OCI-LY1 (cell line): ENCODE results near the gene ADD2.

Experiments used
- EZH2 ChIP-seq: fragments of 200-600 bp; sonication (generic), shearing (Covaris generic); IDR thresholded peaks from 2 replicates; pipeline ENCODE4 v1.8.0; 2017; ENCODE audit warnings: borderline replicate concordance, mixed run types, mild to moderate bottlenecking, antibody characterized with exemption, low read length, moderate library complexity, mixed read lengths
- TF ChIP-seq, protein P1 (sequence below): fragments of 200-600 bp; sonication (generic), shearing (Covaris generic); IDR thresholded peaks from 2 replicates; pipeline ENCODE4 v1.5.1; 2017; ENCODE audit warnings: mild to moderate bottlenecking, antibody characterized with exemption, low read length, moderate library complexity, mixed read lengths

DNA sequence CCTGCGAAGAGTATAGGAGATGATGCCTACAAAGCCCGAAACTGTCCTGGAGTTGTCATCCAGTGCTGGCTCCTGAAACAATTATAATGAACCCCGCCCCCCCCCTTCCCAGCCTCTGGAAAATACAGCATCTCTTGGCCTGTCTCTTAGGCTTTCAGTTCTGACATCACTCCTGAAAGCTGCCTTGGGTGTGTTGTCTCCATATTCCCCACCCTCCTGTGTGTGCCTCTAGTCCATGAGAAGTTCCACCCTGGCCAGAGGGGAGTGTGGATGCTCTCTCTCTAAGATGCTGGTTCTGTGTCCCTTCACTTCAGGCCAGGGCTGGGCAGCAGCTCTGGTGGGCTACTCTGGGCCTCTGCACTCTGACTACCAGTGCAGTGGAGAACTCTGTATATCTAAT, 155.4 kb downstream of the ADD2 start:
- TF ChIP-seq EZH2: no peak
- TF ChIP-seq, protein P1, sequence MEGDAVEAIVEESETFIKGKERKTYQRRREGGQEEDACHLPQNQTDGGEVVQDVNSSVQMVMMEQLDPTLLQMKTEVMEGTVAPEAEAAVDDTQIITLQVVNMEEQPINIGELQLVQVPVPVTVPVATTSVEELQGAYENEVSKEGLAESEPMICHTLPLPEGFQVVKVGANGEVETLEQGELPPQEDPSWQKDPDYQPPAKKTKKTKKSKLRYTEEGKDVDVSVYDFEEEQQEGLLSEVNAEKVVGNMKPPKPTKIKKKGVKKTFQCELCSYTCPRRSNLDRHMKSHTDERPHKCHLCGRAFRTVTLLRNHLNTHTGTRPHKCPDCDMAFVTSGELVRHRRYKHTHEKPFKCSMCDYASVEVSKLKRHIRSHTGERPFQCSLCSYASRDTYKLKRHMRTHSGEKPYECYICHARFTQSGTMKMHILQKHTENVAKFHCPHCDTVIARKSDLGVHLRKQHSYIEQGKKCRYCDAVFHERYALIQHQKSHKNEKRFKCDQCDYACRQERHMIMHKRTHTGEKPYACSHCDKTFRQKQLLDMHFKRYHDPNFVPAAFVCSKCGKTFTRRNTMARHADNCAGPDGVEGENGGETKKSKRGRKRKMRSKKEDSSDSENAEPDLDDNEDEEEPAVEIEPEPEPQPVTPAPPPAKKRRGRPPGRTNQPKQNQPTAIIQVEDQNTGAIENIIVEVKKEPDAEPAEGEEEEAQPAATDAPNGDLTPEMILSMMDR: no peak
